ENCODE measurements around the gene VDAC2.
A peak's percentile ranks its signal among the peaks of the same experiment; 100 is the strongest.
"Not testable (repeated sequence)": the region's sequence is repeated elsewhere in the genome, so short reads cannot be mapped to it uniquely, and the experiment has no call there.

VDAC2 gene

DNA sequence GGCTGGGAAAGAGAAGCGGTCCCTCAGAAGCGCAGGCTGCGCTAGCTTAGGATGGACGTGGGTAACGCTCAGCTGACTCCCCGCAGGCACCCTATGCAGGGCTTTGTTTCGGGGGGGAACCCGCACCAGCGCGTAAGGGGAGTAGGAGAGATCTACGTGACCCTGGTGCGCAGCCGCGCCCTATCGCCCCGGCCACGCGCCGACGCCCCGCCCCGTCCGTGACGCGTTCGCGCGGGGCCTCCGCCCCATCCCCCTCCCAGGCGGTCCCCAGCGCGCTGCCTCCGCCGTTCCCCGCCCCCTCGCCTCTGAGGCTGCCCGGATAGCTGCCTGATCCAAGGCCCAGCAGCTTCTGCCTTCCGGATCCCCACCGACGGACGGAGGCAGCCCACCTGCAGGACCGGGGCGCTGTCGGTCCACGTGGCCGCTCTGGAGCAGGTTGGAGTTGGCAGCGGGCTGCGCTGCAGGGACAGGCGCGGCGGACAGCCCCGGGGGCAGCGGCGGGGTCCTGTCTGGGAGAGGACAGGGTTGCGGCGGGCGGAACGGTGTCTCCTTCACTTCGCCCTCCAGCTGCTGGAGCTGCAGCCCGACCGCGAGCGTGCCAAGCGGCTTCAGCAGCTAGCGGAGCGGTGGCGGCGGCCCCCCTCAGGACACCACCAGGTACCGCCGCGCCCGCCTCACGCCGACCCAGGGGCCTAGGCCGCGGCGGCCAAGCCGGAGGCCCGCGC lies at the start of gene VDAC2:
TSS of gene VDAC2 (plus strand) at position 515 of the 725 bp plus-strand sequence. CDS start 363 bp downstream, outside the sequence.
- peak; percentile 99 for DNase-seq

- DNase-seq = no peak
Measured at GRCh38 chr10:75165684-75166622, 44.6 kb upstream of the VDAC2 start.

- DNase-seq = no peak
Measured at GRCh38 chr10:75166623-75166972, 44.0 kb upstream of the VDAC2 start.

GRCh38 chr10:75168275-75168674 lies 42.3 kb upstream of the VDAC2 start:
- no peak for DNase-seq

GRCh38 chr10:75170215-75170614 lies 40.4 kb upstream of the VDAC2 start:
- no peak for DNase-seq

DNA sequence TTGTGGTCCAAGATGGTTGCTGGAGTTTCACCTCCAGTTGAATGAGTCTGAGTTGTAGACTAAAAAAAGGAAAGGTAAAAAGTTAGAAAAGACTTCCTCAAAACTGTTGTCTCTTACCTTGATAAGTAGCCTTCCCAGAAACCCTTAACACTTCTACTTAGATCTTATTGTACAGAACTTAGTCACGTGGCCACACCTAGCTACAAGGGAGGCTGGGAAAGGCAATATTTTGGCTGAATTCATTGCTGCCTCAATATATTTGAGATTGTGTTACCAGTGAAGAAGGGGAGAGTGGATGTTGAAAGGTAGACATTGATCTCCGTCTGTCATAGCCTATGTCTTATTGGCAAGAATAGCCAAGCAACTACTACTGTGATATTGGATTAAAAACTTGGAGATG lies 35.5 kb upstream of the VDAC2 start:
- no peak for DNase-seq

GRCh38 chr10:75176046-75176445 lies 34.5 kb upstream of the VDAC2 start:
- no peak for DNase-seq

GRCh38 chr10:75176736-75177135 lies 33.9 kb upstream of the VDAC2 start:
- DNase-seq = no peak

- DNase-seq = no peak
Measured at GRCh38 chr10:75179657-75180177, 30.9 kb upstream of the VDAC2 start.

GRCh38 chr10:75180592-75180991 lies 30.0 kb upstream of the VDAC2 start:
- DNase-seq = no peak

- DNase-seq = no peak
Measured at GRCh38 chr10:75181073-75181472, 29.5 kb upstream of the VDAC2 start.

DNA sequence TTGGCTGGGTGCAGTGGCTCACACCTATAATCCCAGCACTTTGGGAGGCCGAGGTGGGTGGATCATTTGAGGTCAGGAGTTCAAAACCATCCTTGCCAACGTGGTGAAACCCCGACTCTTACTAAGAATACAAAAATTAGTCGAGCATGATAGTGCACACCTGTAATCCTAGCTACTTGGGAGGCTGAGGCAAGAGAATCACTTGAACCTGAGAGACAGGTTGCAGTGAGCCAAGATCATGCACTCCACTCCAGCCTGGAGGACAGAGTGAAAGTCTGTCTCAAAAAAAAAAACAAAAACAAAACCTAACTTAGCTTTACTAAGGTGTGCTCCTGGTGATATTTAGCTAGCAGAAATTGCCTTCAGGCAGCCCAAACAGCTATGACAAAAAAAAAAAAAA lies 24.3 kb upstream of the VDAC2 start:
- DNase-seq = no peak

- DNase-seq = peak; percentile 15
Measured at GRCh38 chr10:75187961-75188426, 22.6 kb upstream of the VDAC2 start.

GRCh38 chr10:75188522-75188921 lies 22.1 kb upstream of the VDAC2 start:
- DNase-seq = not testable (repeated sequence)

DNA sequence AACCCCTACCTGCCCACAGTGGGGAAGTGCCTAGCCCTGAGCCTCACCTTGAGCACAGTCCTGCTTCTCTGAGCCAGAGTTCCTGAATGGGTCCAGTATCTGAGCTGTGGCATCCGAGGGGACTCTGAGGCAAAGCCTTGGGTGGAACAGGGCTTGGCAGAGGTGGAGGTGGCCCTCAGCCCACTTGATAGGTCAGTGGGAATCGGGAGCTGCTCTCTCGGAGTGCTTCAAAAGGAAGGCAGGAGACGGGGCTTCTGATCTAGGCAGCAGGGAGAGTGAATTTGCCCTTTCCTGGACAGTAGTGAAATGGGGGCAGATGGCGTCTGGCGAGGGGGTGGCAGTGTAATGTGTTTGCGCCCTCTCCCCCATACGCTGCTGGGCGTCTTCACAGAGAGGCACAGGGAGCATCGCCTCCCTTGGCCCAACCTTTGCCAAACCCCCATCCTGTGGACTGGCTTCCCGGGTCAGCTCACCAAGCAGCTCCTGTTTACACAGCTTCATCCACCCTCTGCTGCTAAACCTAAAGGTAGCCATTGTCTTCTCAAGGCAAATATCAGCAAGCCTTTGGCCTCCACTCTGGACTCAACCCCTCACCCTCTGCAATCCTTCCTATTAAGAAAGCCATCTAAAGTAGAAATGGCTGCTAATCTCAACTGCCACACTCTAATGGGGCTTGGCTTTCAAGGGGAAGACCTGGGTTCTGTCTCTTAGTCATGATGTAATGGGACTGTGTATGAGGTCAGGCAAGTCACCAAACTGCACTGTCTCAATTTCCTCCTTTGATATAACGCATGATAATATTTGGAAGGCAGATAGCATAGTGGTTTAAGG lies 21.1 kb upstream of the VDAC2 start:
- DNase-seq = no peak

DNA sequence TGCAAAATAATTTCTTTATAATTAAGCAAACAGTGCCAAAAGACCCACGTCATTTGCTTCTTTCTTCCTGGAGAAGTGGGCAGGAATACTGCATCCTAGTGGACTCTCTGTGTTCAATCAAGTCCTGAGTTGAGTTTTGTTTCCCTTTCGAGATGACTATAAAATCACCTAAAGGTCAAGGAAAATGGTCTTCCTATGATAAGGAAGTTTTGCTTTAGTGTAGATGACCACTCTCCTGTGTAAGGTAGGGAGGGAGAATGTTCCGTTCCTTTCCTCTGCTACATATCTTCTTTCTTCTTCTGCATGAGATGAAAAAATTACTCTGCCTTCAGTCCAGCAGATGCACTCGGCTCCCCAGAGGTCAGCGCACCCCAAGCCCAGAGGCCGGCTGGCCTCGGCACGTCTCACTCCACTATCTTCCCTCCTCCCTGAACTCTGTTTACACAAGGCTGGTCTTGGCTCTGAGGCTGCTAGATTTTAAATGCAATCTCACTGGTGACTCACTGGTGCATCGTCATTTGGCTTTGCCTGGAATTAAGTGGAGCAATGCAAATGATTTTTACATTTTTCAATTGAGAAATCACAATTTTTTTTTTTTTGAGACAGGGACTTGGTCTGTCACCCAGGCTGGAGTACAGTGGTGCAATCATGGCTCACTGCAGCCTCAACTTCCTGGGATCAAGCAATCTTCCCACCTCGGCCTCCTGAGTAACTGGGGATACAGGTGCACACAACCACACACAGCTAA lies 18.6 kb upstream of the VDAC2 start:
- DNase-seq = no peak

DNA sequence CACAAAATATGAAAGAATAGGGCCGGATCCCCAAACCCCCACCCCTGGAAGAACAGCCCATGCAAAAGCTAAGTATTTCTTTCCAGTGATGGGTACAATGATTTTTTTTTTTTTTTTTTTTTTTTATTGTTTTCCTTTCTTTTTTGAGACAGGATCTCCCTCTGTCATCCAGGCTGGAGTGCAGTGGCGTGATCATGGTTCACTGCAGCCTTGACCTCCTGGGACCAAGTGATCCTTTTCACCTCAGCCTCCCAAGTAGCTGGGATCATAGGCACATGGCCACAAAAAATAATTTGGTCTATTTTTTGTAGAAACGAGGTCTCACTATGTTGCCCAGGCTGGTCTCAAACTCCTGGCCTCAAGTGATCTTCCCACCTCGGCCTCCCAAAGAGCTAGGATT lies 16.0 kb upstream of the VDAC2 start:
- not testable (repeated sequence) for DNase-seq

- no peak for DNase-seq
Measured at GRCh38 chr10:75195035-75195763, 15.4 kb upstream of the VDAC2 start.

GRCh38 chr10:75197066-75197465 lies 13.5 kb upstream of the VDAC2 start:
- no peak for DNase-seq

DNA sequence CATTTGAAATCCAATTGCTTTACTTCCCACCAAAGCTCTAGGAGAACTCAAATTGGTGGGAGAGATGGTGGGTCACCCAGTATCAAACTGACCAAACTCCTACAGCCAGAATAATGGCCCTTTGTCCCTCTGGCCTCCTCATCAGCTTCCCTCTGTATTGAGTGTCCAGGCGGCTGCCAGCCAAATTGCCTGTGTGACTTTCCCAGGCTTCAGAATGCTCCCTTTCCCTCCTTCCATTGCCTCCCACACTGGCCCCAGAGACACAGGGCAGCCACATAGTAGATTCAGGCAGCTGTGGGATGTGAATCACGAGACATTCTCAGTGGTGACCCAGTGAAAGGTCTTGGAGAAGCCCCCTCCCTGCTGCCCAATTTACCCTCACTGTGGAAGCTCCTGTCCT lies 12.7 kb upstream of the VDAC2 start:
- no peak for DNase-seq

DNA sequence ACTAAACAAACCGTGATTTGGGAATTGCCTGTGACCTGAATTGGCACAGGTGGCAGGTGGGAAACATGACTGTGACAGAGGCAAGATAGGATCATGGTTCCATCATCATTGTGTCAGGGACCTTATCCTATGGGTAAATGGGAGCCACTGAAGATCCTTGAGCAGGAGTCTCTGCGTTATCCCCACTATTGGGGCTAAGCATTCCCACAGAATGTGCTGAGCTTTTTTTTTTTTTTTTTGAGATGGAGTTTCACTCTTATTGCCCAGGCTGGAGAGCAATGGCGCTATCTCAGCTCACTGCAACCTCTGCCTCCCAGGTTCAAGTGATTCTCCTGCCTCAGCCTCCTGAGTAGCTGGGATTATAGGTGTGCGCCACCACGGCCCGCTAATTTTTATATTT lies 10.6 kb upstream of the VDAC2 start:
- not testable (repeated sequence) for DNase-seq
